Spleen (tissue), 3 donors: ENCODE measurements around the gene CACNA1D.

ENCODE experiments used
- POLR2A ChIP-seq, 3 donors: fragments of 450-650 bp; IDR thresholded peaks; one replicate each; pipeline ENCODE4 v1.5.1; 2017; ENCODE audit warnings: antibody characterized with exemption in 3 of 3, mild to moderate bottlenecking in 1 of 3
- POLR2AphosphoS5 ChIP-seq, 3 donors: sonication (generic); formaldehyde crosslinking; IDR thresholded peaks; one replicate each; pipeline ENCODE4 v1.5.1; 2017; ENCODE audit warnings: antibody characterized with exemption in 3 of 3

DNA sequence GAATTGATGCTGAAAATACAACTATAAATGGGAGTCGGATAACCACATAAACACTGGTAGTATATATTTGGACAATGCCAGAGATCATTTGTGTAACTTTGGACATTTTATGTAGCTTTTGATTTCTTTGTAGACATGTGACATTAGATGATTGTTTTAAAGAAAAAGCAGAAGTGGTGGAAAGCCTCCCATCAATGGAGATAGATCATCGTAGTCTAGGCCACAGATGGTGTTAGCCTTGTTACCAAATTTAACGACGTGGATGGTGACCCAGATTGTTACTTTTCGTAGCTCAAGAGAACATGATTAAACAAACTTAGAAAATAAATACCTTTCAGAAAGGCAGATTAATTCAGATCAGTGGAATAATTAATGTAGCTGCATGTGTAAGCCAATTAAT is 8.8 kb downstream of the CACNA1D start:
- TF ChIP-seq POLR2A (IDR thresholded peaks at IDR 0.05) (no peak), POLR2AphosphoS5 (IDR thresholded peaks at IDR 0.05) (no peak)
